GDM1 (cell line): ENCODE data around the gene PCBP4.
A peak's percentile ranks its signal among the peaks of the same experiment; 100 is the strongest.
"Not testable (repeated sequence)": the region's sequence is repeated elsewhere in the genome, so short reads cannot be mapped to it uniquely, and the experiment has no call there.

Experiments
- DNase-seq: peaks from one replicate; lab custom pipeline; 2025; lab: John Stamatoyannopoulos, UW

Gene PCBP4

GRCh38 chr3:51994530-51994929, 27.3 kb upstream of the PCBP4 start:
- DNase-seq, result no peak

DNA sequence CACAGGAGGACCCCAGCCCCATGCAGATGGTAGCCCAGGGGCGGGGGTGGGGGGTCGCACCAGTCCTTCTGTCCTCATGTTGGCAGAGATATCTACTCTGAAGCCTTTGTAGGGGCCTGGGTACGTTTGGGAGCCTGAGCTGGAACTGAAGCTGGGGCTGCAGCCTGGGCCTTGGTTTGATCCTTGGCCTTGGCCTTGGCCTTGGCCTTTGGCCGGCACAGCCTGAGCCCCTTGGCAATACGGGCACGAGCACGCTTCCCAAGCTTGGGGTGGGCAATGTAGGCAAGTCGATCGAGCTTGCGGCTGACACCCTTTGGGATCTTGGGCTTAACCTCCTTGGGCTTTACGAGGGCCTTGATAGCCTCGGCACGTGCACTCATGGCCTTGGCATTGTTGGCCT, 26.4 kb upstream of the PCBP4 start:
- not testable (repeated sequence) for DNase-seq

- no peak for DNase-seq
Measured at GRCh38 chr3:51992017-51992682, 24.9 kb upstream of the PCBP4 start.

GRCh38 chr3:51990501-51990971, 23.3 kb upstream of the PCBP4 start:
- DNase-seq, result not testable (repeated sequence)

DNA sequence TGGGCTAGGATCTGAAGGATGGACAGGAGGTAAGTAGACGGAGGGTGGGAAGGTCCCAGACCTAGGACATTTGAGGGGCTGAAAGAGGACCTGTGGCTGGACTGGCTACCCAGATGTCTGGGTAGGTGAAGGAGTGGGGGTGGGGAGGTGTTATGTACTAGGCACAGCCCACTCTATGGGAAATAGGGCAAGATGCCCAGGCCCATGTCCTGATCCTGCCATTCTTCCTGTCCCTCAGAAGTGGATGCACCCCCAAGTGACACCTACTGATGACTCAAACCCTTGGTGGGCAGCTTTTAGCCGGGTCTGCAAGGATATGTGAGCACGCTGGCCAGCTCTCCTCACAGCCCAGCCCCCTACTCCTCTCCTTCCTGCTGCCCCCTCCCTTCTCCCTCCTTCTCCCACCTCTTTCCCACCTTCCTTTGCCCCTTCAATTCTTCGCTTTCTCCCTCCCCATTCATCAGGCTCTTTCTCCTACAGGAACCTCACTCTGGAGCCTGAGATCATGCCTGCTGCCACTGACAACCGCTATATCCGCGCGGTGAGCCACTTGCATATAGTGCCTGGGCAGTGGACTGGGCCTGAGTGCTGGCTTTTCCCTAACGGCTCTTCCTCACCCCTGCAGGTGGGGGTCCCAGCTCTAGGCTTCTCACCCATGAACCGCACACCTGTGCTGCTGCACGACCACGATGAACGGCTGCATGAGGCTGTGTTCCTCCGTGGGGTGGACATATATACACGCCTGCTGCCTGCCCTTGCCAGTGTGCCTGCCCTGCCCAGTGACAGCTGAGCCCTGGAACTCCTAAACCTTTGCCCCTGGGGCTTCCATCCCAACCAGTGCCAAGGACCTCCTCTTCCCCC, 21.3 kb upstream of the PCBP4 start:
- no peak for DNase-seq

DNA sequence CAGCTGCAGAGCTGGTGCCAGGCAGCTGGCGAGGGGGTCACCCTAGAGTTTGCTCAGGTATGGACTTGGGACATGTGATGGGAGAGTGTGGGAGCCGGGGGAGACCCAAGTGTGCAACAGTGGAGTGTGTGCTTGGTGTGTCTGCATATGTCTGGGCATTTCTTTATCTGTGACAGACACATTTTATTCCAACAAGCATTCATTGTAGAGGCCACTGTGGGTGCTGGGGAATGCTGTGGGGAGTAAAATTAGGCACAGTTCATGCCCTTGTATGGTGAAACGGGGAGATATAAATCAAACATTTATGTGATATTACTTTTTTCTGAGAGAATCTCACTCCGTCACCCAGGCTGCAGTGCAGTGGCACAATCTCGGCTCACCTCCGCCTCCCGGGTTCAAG, 20.3 kb upstream of the PCBP4 start:
- no peak for DNase-seq

GRCh38 chr3:51986010-51986947, 19.0 kb upstream of the PCBP4 start:
- DNase-seq, result no peak

DNA sequence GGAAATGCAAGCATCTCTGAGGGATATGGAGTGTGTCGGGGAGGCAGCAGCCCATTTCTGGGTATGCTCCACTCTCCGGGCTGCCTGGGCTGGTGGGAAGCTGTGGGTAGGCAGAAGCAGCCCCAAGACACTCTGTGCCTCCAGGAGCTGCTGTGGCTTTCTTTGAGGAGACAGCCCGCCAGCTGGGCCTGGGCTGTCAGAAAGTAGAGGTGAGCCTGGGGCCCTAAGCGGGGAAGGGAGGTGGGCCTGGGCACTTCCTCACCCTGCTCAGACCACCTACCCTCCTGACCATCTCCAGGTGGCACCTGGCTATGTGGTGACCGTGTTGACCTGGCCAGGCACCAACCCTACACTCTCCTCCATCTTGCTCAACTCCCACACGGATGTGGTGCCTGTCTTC, 17.8 kb upstream of the PCBP4 start:
- no peak for DNase-seq

- no peak for DNase-seq
Measured at GRCh38 chr3:51984269-51984647, 17.0 kb upstream of the PCBP4 start.

DNA sequence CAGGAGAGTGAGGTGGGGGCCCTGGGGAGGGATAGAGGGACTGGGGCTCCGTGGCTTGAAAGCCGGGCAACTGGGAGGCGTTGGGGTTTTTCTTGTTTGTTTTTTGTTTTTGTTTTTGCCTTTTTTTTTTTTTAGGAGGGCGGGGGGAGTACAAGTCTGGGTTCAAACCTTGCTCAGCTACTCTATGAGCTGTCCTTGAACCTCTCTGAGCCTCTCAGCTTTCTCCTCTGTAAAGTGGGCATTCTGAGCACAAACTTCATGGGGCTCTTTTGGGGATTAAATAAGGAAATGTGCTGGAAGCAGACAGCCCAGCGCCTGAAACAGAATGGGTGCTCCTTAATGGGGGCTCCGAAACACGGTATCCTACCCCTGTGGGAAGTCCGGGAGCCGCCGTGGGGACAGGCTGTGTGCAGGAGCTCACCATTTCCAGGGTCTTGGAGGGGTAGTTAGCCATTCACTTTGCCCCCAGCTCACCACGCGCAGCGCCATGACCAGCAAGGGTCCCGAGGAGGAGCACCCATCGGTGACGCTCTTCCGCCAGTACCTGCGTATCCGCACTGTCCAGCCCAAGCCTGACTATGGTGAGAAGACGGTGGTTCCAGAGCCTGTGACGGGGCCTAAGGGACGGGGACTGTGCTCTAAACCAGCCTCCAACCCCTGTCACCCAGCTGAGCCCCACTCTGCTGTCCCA, 16.5 kb upstream of the PCBP4 start:
- DNase-seq, result no peak

DNA sequence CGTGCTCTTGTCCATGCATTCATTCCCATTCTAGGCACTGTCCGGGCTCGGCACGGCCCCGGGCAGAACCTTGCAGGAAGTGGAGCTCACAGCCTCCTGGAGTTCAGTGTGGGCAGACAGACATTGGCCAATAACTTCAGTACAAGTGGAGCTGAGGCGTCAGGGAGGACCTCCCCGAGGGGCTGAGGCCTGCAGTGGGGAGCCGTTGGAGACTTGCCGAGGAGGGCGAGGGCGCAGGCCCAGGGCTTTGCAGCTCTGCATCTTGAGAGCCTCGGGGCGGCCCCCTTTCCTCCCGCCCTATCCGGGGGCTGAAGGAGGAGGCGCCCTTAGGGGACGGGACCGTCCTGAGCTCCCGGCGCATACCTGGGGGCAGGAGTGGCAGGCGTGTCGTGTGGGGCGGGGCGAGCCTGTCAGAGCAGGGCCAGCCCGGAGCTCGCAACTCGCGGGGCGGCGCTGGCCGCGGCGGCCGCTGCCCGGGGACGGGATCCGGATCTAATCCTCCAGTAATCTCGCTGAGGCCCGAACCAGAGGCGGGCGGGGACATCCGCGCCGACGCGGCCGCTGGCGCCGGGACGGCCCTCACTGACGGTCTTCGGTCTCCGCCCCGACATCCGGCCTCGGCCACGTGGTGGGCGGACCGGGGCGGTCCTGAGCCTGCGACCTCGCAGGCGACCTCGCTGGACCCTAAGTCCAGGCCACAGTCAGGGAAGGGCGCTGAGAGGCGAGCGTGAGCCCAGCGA, 15.8 kb upstream of the PCBP4 start, which contains the start of gene ACY1:
TSS of gene ACY1 (plus strand) at position 698 of the 740 bp plus-strand sequence. CDS start 530 bp downstream, outside the sequence.
- peak; percentile 79 for DNase-seq

DNA sequence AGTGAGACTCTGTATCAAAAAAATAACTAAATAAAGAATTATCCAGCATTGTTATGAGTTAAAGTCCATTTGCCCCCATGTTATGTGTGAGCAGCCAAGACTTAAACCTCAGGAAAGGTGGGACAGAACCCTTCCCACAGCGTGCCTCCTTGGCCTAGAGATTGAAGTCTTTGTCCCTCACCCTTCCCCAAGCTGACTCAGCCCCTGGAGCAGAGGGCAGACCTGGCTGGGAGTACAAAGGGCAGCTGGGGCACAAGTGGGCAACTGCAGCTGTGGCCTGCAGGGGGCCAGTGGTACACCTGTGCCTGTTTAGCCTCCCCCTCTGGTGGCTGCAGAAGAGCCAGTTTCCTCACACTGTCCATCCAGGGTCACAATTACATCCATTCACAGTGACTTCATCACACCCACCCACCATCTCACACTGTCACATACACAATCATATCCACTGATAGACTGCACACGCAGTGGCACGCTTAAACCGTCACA, 15.1 kb upstream of the PCBP4 start:
- DNase-seq, result no peak

DNA sequence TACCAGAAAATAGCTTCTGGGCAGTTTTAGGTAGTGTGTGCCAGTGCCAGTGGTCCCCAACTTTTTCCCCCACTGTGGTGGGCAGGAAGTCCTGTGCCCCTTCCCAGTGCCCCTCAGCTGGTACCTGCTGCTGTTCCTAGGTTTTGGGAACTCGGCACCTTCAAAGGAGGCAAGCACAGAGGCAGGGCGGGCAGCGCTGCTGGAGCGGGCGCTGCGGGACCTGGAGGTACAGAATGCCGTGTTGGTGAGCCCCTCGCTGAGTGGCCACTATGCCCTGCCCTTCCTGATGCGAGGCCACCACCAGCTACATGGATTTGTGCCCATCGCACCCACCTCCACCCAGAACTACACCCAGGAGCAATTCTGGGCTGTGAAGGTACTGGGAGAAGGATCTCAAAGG, 13.0 kb upstream of the PCBP4 start:
- DNase-seq, result no peak

DNA sequence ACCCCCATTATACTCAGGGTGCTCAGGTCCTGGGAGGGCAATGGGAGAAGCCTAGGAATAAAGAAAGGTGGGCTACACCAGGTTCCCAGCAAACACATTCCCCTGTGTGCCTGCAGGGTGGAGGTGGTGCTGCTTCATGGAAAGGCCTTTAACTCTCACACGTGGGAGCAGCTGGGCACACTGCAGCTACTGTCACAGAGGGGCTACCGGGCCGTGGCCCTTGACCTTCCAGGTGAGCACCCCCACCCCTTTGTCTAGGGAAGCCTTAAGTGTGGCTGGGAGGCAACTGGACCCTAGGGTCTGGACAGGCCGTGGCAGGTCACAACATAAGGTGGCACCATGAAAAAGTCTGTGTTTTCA, 10.9 kb upstream of the PCBP4 start:
- no peak for DNase-seq

- no peak for DNase-seq
Measured at GRCh38 chr3:51977446-51978142, 10.3 kb upstream of the PCBP4 start.

GRCh38 chr3:51975852-51976549, 8.7 kb upstream of the PCBP4 start:
- DNase-seq, result no peak

GRCh38 chr3:51974963-51975851, 8.0 kb upstream of the PCBP4 start, which contains the start of gene ABHD14A:
ABHD14A (plus strand) TSS chr3:51975064; CDS start chr3:51975136, 72 bp downstream.
- peak; percentile 54 for DNase-seq

DNA sequence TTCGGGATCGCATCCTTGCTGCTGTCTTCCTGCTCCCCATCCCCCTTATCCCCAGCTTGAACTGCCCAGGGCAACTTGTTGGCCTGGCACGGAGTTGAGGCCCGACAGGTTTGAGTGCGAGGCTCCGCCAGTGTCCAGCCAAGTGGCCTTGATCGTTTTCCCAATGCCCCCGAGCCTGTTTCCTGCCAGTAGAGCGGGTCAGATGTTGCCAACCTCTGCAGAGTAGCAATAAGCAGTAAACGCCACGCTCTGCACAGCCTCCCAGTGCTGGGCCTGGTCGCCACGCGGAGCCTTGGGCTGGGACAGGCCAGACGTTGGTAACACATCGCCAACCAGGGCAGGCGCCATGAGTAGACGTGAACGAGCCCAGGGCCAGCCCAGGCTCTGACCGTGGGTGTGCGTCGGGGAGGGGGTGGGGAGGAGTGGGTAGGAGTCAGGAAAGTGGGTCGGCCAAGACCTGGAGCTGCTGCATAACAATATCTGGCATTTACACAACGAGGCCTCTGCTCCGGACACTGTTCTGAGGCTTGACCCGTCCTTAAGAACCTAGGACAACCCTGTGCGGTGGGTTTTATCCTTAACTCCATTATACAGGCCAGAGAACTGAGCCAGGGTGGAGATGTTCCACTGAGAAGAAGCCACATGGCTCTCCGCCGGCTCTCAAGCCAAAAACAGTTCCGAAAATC, 7.2 kb upstream of the PCBP4 start:
- no peak for DNase-seq
